ENCODE measurements around the gene GTF2A1L.

DNA sequence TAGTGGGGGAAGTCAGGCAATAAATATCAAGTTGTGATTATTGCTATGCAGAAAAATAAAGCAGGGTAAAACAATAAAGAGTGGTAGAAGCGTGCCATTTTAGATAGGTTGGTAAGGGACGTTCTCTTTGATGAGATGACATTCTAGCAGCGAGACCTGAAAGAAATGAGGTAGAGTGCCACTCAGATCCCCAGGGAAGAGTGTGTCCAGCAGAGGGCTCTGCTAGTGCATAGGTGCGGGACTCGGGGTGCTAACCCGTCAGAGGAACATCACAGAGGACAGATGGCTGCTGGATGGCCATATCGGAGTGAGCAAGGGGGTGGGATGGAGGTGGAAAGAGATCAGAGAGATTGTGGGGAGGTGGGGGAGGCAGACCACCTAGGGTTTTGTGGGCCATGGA, 16.3 kb upstream of the GTF2A1L start:
- no peak for TF ChIP-seq POLR2AphosphoS5 (IDR thresholded peaks at IDR 0.05; ENCODE audit: low read depth, low read length)
- TF ChIP-seq POLR2A (IDR thresholded peaks at IDR 0.05; ENCODE audit: low read depth, low read length), result no peak
- no peak for TF ChIP-seq TAF1 (IDR thresholded peaks at IDR 0.05; ENCODE audit: low read depth, low read length)
- TF ChIP-seq POU2F2 (IDR thresholded peaks at IDR 0.05; ENCODE audit: low read depth, low read length), result no peak
- no peak for TF ChIP-seq SPI1 (IDR thresholded peaks at IDR 0.05; ENCODE audit: low read depth, low read length)
- no peak for TF ChIP-seq PAX5 (IDR thresholded peaks at IDR 0.05; ENCODE audit: insufficient read depth, low read length, severe bottlenecking)

All from GM12891 (cell line).